ENCODE results near the gene SLC38A2.
"Not testable (repeated sequence)": the region's sequence is repeated elsewhere in the genome, so short reads cannot be mapped to it uniquely, and the experiment has no call there.

Gene SLC38A2

GRCh38 chr12:46372544-46373300, at the start of gene SLC38A2:
Gene SLC38A2 (minus strand): TSS chr12:46372773. CDS start chr12:46371293, 1,480 bp downstream.
- DNase-seq (ENCODE audit: low read depth) = peak; percentile 95

- no peak for DNase-seq (ENCODE audit: low read depth)
Observed at GRCh38 chr12:46419675-46420074, 47.1 kb upstream of the SLC38A2 start.

GRCh38 chr12:46415552-46415951, 43.0 kb upstream of the SLC38A2 start:
- no peak for DNase-seq (ENCODE audit: low read depth)

- DNase-seq (ENCODE audit: low read depth) = no peak
Observed at GRCh38 chr12:46414591-46415268, 42.2 kb upstream of the SLC38A2 start.

GRCh38 chr12:46413368-46413767, 40.8 kb upstream of the SLC38A2 start:
- no peak for DNase-seq (ENCODE audit: low read depth)

- DNase-seq (ENCODE audit: low read depth) = no peak
Observed at GRCh38 chr12:46412857-46413256, 40.3 kb upstream of the SLC38A2 start.

GRCh38 chr12:46410495-46410894, 37.9 kb upstream of the SLC38A2 start:
- no peak for DNase-seq (ENCODE audit: low read depth)

- DNase-seq (ENCODE audit: low read depth) = no peak
Observed at GRCh38 chr12:46409974-46410373, 37.4 kb upstream of the SLC38A2 start.

- no peak for DNase-seq (ENCODE audit: low read depth)
Observed at GRCh38 chr12:46409342-46409741, 36.8 kb upstream of the SLC38A2 start.

- DNase-seq (ENCODE audit: low read depth) = no peak
Observed at GRCh38 chr12:46408441-46408840, 35.9 kb upstream of the SLC38A2 start.

- no peak for DNase-seq (ENCODE audit: low read depth)
Observed at GRCh38 chr12:46407361-46407760, 34.8 kb upstream of the SLC38A2 start.

GRCh38 chr12:46406352-46407027, 33.9 kb upstream of the SLC38A2 start:
- no peak for DNase-seq (ENCODE audit: low read depth)

GRCh38 chr12:46404733-46405132, 32.2 kb upstream of the SLC38A2 start:
- no peak for DNase-seq (ENCODE audit: low read depth)

- no peak for DNase-seq (ENCODE audit: low read depth)
Observed at GRCh38 chr12:46404225-46404631, 31.7 kb upstream of the SLC38A2 start.

- DNase-seq (ENCODE audit: low read depth) = no peak
Observed at GRCh38 chr12:46403719-46404070, 31.1 kb upstream of the SLC38A2 start.

GRCh38 chr12:46402941-46403718, 30.6 kb upstream of the SLC38A2 start:
- DNase-seq (ENCODE audit: low read depth) = no peak

- no peak for DNase-seq (ENCODE audit: low read depth)
Observed at GRCh38 chr12:46402451-46402850, 29.9 kb upstream of the SLC38A2 start.

- DNase-seq (ENCODE audit: low read depth) = no peak
Observed at GRCh38 chr12:46401662-46402061, 29.1 kb upstream of the SLC38A2 start.

GRCh38 chr12:46400406-46400805, 27.8 kb upstream of the SLC38A2 start:
- no peak for DNase-seq (ENCODE audit: low read depth)

GRCh38 chr12:46399461-46400248, 27.1 kb upstream of the SLC38A2 start:
- DNase-seq (ENCODE audit: low read depth) = not testable (repeated sequence)

- DNase-seq (ENCODE audit: low read depth) = no peak
Observed at GRCh38 chr12:46396826-46397225, 24.3 kb upstream of the SLC38A2 start.
